Neutrophil (primary cell): ENCODE data around the gene PLEKHO2.

ENCODE experiments used
- H3K27ac ChIP-seq: fragments of 200-600 bp; sonication (generic); 2 replicates; pipeline ENCODE4 v1.5.1; 2016; ENCODE audit warnings: mild to moderate bottlenecking, moderate library complexity
- H3K27me3 ChIP-seq: fragments of 200-600 bp; sonication (generic); 2 replicates; pipeline ENCODE4 v1.6.0; 2016; ENCODE audit warnings: mild to moderate bottlenecking
- H3K36me3 ChIP-seq: fragments of 200-600 bp; sonication (generic); 2 replicates; pipeline ENCODE4 v1.5.1; 2017
- H3K4me1 ChIP-seq, 2 experiments: fragments of 200-600 bp in 1 of 2; sonication (generic) in 1 of 2; 1 replicate in 1 of 2; 2 replicates in 1 of 2; pipeline versions ENCODE4 v1.5.1 to v1.6.1; 2013 to 2016; ENCODE audit warnings: low read depth in 1 of 2, low read length in 1 of 2, mild to moderate bottlenecking in 1 of 2, moderate library complexity in 1 of 2; ENCODE audit not compliant: control insufficient read depth in 1 of 2, insufficient read depth in 1 of 2
- H3K4me3 ChIP-seq, 2 experiments: fragments of 200-600 bp in 1 of 2; sonication (generic) in 1 of 2; 1 replicate in 1 of 2; 2 replicates in 1 of 2; pipeline ENCODE4 v1.5.1; 2013 to 2016; ENCODE audit warnings: low read depth in 1 of 2, low read length in 1 of 2, mild to moderate bottlenecking in 1 of 2, moderate library complexity in 1 of 2
- H3K9me3 ChIP-seq: fragments of 200-600 bp; sonication (generic); 2 replicates; pipeline ENCODE4 v1.5.1; 2016
- CTCF ChIP-seq: fragments of 200-600 bp; sonication (generic); IDR thresholded peaks from 2 replicates; pipeline ENCODE4 v1.5.1; 2016; ENCODE audit warnings: antibody characterized with exemption

PLEKHO2 gene

DNA sequence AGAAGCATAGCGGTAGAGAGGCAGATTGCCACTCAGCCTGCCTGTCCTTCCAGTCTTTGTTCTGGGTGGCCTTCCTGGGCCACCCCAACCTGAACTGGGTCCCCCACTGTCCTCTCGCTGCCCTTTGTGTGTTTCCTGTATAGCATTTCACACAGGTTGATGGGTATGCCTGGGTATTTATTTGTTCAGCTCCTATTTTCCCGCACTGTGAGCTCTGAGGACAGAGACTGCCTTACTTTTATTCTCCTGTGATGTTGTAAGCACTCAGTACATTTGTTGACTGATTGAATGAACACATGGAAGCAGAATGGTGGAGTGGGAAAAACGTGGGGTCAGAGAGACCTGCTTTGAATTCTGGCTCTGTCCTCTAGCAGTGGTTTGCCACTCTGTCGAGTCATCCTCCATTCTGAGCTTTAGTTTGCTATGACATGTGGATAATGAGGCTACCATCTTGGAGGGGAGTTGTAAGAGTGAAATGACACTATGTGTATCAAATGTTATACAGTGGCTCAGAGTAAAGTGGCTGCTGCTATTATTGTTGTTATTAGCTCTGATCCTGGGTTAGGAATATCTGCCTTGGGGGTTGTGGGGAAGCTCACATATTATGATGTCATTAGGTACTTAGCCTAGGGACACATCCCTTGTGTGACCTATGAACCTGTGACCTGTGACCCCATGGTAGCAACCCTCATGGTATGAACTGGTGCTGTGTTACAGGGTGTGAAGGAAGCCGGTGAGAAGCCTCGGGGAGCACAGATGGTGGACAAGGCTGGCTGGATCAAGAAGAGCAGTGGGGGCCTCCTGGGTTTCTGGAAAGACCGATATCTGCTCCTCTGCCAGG, 6.4 kb downstream of the PLEKHO2 start:
- Histone ChIP-seq H3K4me1 (peaks cover 76 to 92% of the 10 kb centered on the region in 2 experiments), H3K4me3 (no peak overlapping the region), H3K27me3 (no peaks in the 10 kb centered on the region), H3K9me3 (no peaks in the 10 kb centered on the region), H3K27ac (peak overlapping the region; percentile 98), H3K36me3 (peaks cover 60% of the 10 kb centered on the region)
- no peak for TF ChIP-seq CTCF

GRCh38 chr15:64850778-64851502, 9.2 kb downstream of the PLEKHO2 start:
- peaks cover 86% of the 10 kb centered on the region for H3K36me3 ChIP-seq
- peaks cover 87 to 91% of the 10 kb centered on the region in 2 experiments for H3K4me1 ChIP-seq
- TF ChIP-seq CTCF: no peak
- H3K27ac ChIP-seq: peak overlapping the region; percentile 90
- no peaks in the 10 kb centered on the region for H3K9me3 ChIP-seq
- peak overlapping the region; percentile 52 to 57 for H3K4me3 ChIP-seq
- H3K27me3 ChIP-seq: no peaks in the 10 kb centered on the region

GRCh38 chr15:64851503-64851840, 9.8 kb downstream of the PLEKHO2 start:
- H3K4me1 ChIP-seq: peaks cover 87 to 91% of the 10 kb centered on the region in 2 experiments
- H3K9me3 ChIP-seq: no peaks in the 10 kb centered on the region
- H3K27ac ChIP-seq: peak overlapping the region; percentile 90

GRCh38 chr15:64854041-64854440, 12.3 kb downstream of the PLEKHO2 start:
- Histone ChIP-seq H3K27me3 (no peaks in the 10 kb centered on the region), H3K36me3 (peaks cover 82% of the 10 kb centered on the region), H3K4me3 (no peak overlapping the region), H3K27ac (peak overlapping the region; percentile 80), H3K4me1 (peaks cover 91 to 93% of the 10 kb centered on the region in 2 experiments), H3K9me3 (no peaks in the 10 kb centered on the region)
- no peak for TF ChIP-seq CTCF

More at GRCh38 chr15:64851503-64851840, 9.8 kb downstream of the PLEKHO2 start:
- TF ChIP-seq CTCF: no peak
- Histone ChIP-seq H3K36me3 (peaks cover 89% of the 10 kb centered on the region), H3K27me3 (no peaks in the 10 kb centered on the region), H3K4me3 (peak overlapping the region; percentile 52 to 57)

- Histone ChIP-seq H3K36me3 (peaks cover 82% of the 10 kb centered on the region), H3K4me3 (no peak overlapping the region), H3K9me3 (no peaks in the 10 kb centered on the region), H3K27ac (peak overlapping the region; percentile 80), H3K27me3 (no peaks in the 10 kb centered on the region), H3K4me1 (peaks cover 95 to 97% of the 10 kb centered on the region in 2 experiments)
- TF ChIP-seq CTCF: no peak
Observed at GRCh38 chr15:64854526-64854925, 12.8 kb downstream of the PLEKHO2 start.
